ENCODE data around the gene CHST11. TPM values are rescaled to one million over a fixed set of nuclear protein-coding genes. Genes with fewer than 3 reads are reported as not detected.

The CHST11 gene
- total RNA-seq, 2 donors from 2014 or later = 2.9 to 4.9 TPM

DNA sequence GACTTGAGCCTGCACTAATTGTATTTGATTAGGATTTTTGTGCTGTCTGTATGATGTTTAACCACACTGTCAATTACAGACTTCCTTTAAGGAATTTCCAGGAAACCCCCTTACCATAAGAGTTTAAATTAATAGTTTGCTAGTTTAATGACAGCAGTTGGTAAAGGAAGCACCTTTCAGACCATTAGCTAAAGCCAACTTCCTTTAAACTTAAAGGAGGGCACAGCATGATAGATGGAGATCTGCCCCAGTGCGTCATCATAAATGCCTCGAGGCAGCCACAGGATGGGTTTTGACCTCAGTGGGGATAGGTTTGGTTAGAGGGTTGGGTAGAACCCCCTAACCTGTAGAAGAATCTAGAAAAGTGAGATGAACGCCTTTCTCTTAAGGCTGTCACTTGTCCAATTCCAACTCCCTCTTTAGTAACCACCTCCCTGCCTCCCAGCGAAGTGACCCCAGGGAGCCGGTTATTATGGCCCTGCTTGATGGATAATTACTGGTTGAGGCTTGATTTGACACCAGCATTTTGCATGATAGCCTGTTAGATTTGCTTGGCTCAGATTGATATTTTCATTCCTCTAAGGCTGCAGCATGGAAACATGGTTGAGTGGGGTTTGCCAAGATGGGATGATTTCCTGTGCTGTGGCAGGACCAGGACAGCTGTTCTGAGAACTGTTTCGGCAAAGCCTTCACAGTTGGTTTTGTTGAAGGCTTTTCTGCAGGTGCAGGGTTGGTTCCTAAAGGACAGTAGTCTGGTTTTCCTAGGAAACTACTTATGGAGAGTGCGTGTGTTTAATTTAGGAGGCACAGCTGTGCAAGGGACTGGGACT lies 62.7 kb downstream of the CHST11 start:
- DNase-seq = no peak
- intact Hi-C loops (cut with DNase I) = no loop called here
- TF ChIP-seq, protein P1, sequence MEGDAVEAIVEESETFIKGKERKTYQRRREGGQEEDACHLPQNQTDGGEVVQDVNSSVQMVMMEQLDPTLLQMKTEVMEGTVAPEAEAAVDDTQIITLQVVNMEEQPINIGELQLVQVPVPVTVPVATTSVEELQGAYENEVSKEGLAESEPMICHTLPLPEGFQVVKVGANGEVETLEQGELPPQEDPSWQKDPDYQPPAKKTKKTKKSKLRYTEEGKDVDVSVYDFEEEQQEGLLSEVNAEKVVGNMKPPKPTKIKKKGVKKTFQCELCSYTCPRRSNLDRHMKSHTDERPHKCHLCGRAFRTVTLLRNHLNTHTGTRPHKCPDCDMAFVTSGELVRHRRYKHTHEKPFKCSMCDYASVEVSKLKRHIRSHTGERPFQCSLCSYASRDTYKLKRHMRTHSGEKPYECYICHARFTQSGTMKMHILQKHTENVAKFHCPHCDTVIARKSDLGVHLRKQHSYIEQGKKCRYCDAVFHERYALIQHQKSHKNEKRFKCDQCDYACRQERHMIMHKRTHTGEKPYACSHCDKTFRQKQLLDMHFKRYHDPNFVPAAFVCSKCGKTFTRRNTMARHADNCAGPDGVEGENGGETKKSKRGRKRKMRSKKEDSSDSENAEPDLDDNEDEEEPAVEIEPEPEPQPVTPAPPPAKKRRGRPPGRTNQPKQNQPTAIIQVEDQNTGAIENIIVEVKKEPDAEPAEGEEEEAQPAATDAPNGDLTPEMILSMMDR (IDR thresholded peaks at IDR 0.05) = no peak
- H3K4me1 ChIP-seq = no peaks in the 10 kb centered on the region
- H3K9me3 ChIP-seq = no peaks in the 10 kb centered on the region
- H3K27me3 ChIP-seq = no peaks in the 10 kb centered on the region
- no peaks in the 10 kb centered on the region for H3K36me3 ChIP-seq
- H3K9ac ChIP-seq (ENCODE audit: low read depth in 2 of 2, low read length in 2 of 2) = no peak overlapping the region
- H3K27ac ChIP-seq = no peak overlapping the region
- H3K4me3 ChIP-seq = no peak overlapping the region

DNA sequence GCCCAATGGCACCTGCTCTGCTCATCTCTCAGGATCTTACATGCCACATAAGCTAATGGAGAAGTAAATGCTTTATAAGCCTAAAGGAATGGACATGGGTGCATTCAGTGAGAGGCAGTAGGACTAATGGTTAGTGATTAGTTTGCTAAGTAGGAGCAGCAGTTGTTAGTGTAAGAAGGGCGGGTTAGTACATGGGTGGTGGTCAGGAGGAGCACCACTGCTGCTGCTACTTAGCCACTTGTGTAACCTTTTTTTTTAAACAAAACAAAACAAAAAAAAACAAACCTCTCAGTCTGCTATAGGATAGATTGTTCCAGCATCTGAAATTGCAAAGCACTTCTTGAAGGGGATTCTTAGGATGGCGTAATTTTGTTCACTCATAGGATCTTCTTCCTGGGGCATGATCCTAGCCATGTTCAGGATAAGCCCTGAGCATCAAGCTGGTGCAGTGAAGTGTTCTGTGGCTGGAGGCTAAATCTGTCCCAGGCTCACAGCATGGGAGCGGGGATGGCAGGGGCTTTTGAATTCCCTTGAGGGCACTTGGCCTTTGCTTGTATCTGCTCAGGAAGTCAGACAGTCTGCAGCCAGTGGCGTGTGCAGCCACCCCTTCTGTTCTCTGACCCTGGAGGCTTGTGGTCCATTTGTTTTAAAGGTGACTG lies 63.6 kb downstream of the CHST11 start:
- H3K9ac ChIP-seq (ENCODE audit: low read depth in 2 of 2, low read length in 2 of 2) = no peak overlapping the region
- H3K27ac ChIP-seq = no peak overlapping the region
- no peaks in the 10 kb centered on the region for H3K4me1 ChIP-seq
- no peaks in the 10 kb centered on the region for H3K27me3 ChIP-seq
- H3K4me3 ChIP-seq = no peak overlapping the region
- TF ChIP-seq, protein P1 (IDR thresholded peaks at IDR 0.05) = no peak
- DNase-seq = no peak
- intact Hi-C loops (cut with DNase I) = no loop called here
- no peaks in the 10 kb centered on the region for H3K36me3 ChIP-seq
- no peaks in the 10 kb centered on the region for H3K9me3 ChIP-seq

DNA sequence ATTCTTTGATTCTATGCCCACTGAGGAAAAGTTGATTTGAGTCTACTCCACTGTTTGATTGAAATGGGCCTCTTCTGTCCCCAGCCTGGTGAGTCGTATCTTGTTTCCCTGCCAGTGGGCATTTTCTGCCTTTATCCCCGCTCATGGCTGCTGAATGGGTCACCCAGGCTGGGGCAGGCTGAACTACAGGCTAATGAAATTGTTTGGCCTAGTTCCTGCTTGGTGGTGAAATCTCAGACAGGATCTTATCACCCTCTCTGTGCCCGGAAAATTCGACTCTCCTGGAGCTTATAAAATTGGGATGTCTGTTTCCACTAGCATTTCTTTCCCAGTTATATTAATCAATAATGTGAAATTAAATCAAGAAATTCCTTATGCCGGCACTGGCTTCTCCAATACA lies 65.0 kb downstream of the CHST11 start:
- TF ChIP-seq, protein P1 (IDR thresholded peaks at IDR 0.05) = no peak
- DNase-seq = no peak
- H3K4me3 ChIP-seq = no peak overlapping the region
- H3K9ac ChIP-seq (ENCODE audit: low read depth in 2 of 2, low read length in 2 of 2) = no peak overlapping the region
- intact Hi-C loops (cut with DNase I) = no loop called here
- no peaks in the 10 kb centered on the region for H3K27me3 ChIP-seq
- no peak overlapping the region for H3K27ac ChIP-seq
- no peaks in the 10 kb centered on the region for H3K36me3 ChIP-seq
- H3K4me1 ChIP-seq = no peaks in the 10 kb centered on the region
- H3K9me3 ChIP-seq = no peaks in the 10 kb centered on the region

DNA sequence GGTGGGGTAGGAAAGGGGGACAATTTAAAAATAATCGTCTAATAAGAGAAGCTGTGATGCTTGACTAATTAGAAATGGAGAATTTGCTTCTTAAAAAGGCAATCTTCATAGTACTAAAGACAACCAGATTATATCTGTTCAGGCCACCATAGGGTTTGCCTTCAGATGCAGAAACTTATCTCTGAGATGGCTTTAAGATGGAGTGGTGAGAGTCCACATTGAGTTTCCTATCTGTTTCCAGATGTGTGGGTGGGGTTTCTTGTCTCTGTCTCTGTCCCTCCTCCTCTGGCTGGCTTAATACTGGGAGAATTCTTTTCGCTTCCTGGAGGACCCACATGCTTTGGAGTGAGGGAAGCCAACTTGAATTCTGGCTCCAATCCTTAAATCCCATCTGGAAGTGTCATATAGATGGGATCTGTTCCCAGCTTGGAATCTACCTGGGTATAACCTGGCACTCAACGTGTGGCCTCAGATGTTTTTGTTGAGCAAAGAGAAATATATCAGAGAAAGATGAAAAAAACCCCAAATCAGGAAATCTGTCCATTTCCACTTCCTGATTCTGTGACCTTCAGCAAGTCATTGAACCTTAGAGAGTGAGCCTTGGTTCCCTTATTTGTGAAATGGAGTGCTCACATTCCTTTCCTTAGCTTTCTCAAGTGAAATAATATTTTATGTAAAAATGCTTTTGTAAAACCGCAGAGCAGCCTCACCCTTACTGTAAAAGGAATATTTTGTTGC lies 66.4 kb downstream of the CHST11 start:
- no peak for DNase-seq
- Histone ChIP-seq H3K27ac (no peak overlapping the region), H3K9me3 (no peaks in the 10 kb centered on the region), H3K36me3 (no peaks in the 10 kb centered on the region), H3K4me3 (no peak overlapping the region), H3K9ac (ENCODE audit: low read depth in 2 of 2, low read length in 2 of 2) (no peak overlapping the region), H3K4me1 (no peaks in the 10 kb centered on the region), H3K27me3 (no peaks in the 10 kb centered on the region)
- intact Hi-C loops (cut with DNase I) = no loop called here
- TF ChIP-seq, protein P1 (IDR thresholded peaks at IDR 0.05) = no peak

DNA sequence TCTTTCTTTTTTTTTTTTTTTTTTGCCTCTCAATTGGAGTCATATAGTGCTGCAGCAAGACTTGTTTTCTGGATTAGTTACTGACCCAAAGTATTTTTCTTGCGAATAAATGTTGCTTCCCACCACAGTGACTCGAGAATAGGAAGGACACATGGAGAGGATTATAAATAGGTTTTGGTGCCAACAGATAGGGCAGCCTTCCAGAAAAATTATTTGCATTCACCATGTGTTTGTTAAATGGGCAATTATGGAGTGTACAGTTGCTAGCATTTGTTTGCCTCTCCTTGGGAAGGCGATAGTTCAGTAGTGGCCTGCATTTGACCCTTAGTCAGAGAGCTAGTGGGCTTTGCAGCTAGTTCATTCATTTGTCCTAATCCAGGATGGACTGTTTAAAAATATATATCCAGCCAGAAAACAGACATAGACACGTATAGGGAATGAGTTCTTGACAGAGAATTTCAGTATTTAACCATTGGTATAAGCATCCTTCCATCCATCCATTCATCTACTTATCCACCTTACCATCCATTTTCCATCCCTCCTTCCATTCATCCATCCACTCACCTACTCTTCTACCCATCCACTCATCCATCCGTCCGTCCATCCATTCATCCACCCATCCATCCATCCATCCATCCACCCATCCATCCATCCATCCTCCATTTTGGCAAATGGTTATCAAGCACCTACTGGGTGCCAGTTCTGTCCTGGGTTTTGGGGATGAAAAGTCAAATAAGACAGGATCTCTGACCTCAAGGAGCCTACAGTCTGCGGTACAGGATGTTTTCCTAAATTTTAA lies 67.5 kb downstream of the CHST11 start:
- Histone ChIP-seq H3K4me3 (no peak overlapping the region), H3K36me3 (no peaks in the 10 kb centered on the region), H3K27me3 (no peaks in the 10 kb centered on the region), H3K4me1 (no peaks in the 10 kb centered on the region), H3K9ac (ENCODE audit: low read depth in 2 of 2, low read length in 2 of 2) (no peak overlapping the region), H3K9me3 (no peaks in the 10 kb centered on the region), H3K27ac (no peak overlapping the region)
- no peak for DNase-seq
- TF ChIP-seq, protein P1 (IDR thresholded peaks at IDR 0.05) = no peak
- intact Hi-C loops (cut with DNase I) = no loop called here
